ENCODE results near the gene MKKS. TPM values are rescaled to one million over a fixed set of nuclear protein-coding genes. Genes with fewer than 3 reads are reported as not detected.

MKKS gene
- total and polyA plus RNA-seq, 9 donors = 7.7 to 21.9 (median 15.0) TPM

DNA sequence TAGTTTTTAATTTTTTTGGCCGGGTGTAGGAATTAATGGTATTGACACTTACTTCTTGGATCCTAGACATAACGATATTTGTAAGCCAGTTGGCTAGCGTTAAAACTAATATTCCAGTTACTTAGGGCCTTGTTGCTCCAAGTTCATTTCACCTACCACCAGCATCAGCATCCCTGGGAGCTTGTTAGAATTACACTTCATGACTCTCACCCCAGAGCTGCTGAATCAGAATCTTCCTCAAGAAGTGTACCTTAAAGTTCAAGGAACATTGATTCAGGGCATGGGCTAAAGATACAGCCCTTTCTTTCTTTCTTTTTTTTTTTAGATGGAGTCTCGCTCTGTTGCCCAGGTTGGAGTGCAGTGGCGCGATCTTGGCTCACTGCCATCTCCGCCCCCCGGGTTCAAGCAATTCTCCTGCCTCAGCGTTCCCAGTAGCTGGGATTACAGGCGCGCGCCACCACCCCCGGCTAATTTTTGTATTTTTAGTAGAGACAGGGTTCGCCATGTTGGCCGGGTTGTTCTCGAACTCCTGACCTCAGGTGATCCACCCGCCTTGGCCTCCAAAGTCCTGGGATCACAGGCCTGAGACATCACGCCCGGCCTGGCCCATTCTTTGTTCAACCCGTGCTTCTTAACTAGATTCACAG, 2.2 kb upstream of the MKKS start:
- H3K4me1 ChIP-seq (ENCODE audit: insufficient read depth) = peaks cover 7% of the 10 kb centered on the region
- H3K27me3 ChIP-seq = no peaks in the 10 kb centered on the region
- no peak overlapping the region for H3K4me3 ChIP-seq
- TF ChIP-seq EP300 (IDR thresholded peaks at IDR 0.05) = no peak
- no peak overlapping the region for H3K27ac ChIP-seq
- no peaks in the 10 kb centered on the region for H3K36me3 ChIP-seq
- WGBS, 3 donors = 92 to 95% (median 93%) methylated on average over 20 of the region's 20 CpGs
- DNase-seq = peak in 3 of 5 donors; percentile 47 to 53 (median 52)
- no peaks in the 10 kb centered on the region for H3K9me3 ChIP-seq
- intact Hi-C loops (cut with DNase I) = loop anchor here in 1 of 4 donors (10.0 kb wide), 1 partner anchor 239 kb away; the partner anchor contains the start of gene JAG1

DNA sequence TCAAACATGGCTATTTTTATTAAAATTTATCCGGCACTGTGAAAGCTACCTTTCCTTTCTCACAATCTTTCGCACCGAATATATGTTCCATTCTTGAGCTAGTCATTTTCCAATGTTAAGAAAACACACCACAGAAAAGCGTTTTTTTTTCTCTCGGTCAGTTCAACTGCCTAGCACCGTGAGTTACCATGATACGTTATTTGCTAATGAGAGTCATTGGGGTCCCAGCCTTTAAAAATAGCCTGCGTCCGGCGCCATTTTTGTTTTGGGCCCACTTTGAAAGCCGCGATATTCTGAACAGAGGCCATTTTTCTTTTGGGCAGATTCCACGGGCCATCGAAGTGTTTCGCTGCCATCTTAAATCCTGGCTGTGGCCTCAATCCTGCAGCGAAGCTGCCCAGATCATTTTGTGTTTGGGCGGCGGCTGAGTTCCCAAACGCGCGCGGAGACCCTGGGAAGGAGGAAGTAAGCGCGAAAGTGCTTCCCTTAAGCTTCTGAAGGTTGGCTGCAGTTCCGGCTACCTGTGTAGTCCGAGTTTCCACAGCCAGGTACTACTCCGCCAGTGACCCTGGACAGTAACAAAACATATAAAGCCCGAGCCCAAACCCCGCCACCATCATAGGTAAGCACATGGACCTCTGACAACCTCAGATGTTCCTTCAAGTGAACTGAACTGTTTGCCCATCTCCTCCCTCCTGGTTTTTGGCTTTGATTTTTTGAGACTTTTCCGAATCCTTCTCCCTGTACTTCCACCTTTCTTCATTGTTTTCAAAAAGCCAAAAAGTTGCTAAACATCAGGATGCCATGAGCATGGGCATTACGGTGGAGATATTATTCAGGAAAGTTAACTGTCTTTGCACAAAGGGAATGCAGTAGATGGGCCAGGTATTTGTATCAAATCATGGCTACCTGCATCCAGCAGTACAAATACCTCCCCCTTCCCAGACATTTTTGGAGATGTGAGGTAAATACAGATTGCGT, 1.1 kb upstream of the MKKS start, which contains the start of gene SLX4IP:
Gene SLX4IP (plus strand): TSS at position 474 of the 981 bp plus-strand sequence. CDS start 22,900 bp downstream, outside the sequence.
- H3K36me3 ChIP-seq = no peaks in the 10 kb centered on the region
- peak within 1 kb of the TSS; percentile 54 for H3K4me3 ChIP-seq
- no peaks in the 10 kb centered on the region for H3K9me3 ChIP-seq
- peaks cover 7% of the 10 kb centered on the region for H3K4me1 ChIP-seq (ENCODE audit: insufficient read depth)
- peak within 1 kb of the TSS; percentile 78 to 83 for H3K27ac ChIP-seq
- TF ChIP-seq, protein P1, sequence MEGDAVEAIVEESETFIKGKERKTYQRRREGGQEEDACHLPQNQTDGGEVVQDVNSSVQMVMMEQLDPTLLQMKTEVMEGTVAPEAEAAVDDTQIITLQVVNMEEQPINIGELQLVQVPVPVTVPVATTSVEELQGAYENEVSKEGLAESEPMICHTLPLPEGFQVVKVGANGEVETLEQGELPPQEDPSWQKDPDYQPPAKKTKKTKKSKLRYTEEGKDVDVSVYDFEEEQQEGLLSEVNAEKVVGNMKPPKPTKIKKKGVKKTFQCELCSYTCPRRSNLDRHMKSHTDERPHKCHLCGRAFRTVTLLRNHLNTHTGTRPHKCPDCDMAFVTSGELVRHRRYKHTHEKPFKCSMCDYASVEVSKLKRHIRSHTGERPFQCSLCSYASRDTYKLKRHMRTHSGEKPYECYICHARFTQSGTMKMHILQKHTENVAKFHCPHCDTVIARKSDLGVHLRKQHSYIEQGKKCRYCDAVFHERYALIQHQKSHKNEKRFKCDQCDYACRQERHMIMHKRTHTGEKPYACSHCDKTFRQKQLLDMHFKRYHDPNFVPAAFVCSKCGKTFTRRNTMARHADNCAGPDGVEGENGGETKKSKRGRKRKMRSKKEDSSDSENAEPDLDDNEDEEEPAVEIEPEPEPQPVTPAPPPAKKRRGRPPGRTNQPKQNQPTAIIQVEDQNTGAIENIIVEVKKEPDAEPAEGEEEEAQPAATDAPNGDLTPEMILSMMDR (IDR thresholded peaks at IDR 0.05) = no peak
- no peak for TF ChIP-seq EP300 (IDR thresholded peaks at IDR 0.05)
- TF ChIP-seq POLR2A (IDR thresholded peaks at IDR 0.05) = no peak
- intact Hi-C loops (cut with DNase I) = loop anchor here in 1 of 4 donors (5.0 to 10.0 kb wide), 2 partner anchors 218 to 240 kb away; partner anchors contain the start of genes JAG1 and SNAP25
- H3K27me3 ChIP-seq = no peaks in the 10 kb centered on the region
- DNase-seq = peak; percentile 90 to 94 (median 91)
- 2 to 3% (median 2%) methylated on average over 32 of the region's 32 CpGs for WGBS, 3 donors

DNA sequence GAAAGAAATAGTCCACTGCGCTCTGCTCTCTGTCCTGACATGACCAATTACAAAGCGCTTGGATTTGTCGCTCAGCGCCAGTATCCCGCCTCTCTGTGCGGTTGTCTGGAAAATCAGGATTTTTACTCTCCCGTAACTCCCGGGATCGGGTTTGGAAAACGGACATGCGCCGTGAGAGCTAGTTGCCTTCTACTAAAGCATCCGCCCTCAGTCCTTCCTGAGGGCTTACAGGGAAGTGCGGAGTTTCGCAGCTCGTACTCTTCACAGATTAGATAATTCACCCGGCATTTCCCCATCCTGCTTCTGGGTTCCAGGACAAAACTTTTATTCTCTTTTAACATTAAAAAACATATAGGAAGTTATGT, 427 bp upstream of the MKKS start:
- no peaks in the 10 kb centered on the region for H3K27me3 ChIP-seq
- peaks cover 7% of the 10 kb centered on the region for H3K4me1 ChIP-seq (ENCODE audit: insufficient read depth)
- TF ChIP-seq, protein P1 (IDR thresholded peaks at IDR 0.05) = no peak
- TF ChIP-seq POLR2A (IDR thresholded peaks at IDR 0.05) = peak; percentile 91
- peak overlapping the region; percentile 78 to 83 for H3K27ac ChIP-seq
- 0% methylated on average over 17 of the region's 17 CpGs for WGBS, 3 donors
- no peaks in the 10 kb centered on the region for H3K36me3 ChIP-seq
- intact Hi-C loops (cut with DNase I) = loop anchor here in 1 of 4 donors (5.0 to 10.0 kb wide), 2 partner anchors 217 to 240 kb away; partner anchors contain the start of genes JAG1 and SNAP25
- H3K9me3 ChIP-seq = no peaks in the 10 kb centered on the region
- peak overlapping the region; percentile 54 for H3K4me3 ChIP-seq
- DNase-seq = peak; percentile 90 to 95 (median 92)

DNA sequence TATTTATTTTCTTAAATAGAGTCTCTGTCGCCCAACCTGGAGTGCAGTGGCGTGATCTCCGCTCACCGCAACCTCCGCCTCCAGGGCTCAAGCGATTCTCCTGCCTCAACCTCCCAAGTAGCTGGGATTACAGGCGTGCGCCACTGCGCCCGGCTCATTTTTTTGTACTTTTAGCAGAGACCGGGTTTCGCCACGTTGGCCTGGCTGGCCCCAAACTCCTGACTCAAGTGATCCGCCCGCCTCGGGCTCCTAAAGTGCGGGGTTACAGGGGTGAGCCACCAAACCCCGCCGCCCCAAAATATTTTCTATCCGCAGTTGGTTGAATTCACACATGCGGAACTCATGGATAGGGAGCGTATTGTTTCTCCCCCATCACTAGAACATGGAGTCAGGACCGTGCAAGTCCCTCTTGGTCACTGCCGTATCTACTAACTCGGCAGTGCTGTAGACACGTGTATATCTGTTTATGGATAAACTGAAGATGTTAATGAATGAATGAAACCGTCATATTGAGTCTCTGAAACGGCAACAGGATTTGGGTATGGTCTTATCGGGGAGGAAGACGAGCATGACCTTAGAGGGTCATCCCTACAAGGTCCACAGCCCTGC, 904 bp downstream of the MKKS start:
- 45 to 52% (median 48%) methylated on average over 30 of the region's 30 CpGs for WGBS, 3 donors
- Histone ChIP-seq H3K27me3 (no peaks in the 10 kb centered on the region), H3K36me3 (no peaks in the 10 kb centered on the region), H3K27ac (peak overlapping the region in 1 of 2 donors; percentile 83), H3K9me3 (no peaks in the 10 kb centered on the region), H3K4me1 (ENCODE audit: insufficient read depth) (peaks cover 7% of the 10 kb centered on the region), H3K4me3 (peak overlapping the region; percentile 54)
- intact Hi-C loops (cut with DNase I) = loop anchor here in 1 of 4 donors (5.0 to 10.0 kb wide), 2 partner anchors 216 to 242 kb away; partner anchors contain the start of genes JAG1 and SNAP25
- TF ChIP-seq POLR2A (IDR thresholded peaks at IDR 0.05) = no peak
- TF ChIP-seq, protein P1 (IDR thresholded peaks at IDR 0.05) = no peak
- TF ChIP-seq EP300 (IDR thresholded peaks at IDR 0.05) = no peak
- peak in 3 of 5 donors; percentile 29 to 39 (median 38) for DNase-seq
